HepG2 (cell line): ENCODE measurements around the gene PPP2R5D. TPM values are rescaled to one million over a fixed set of nuclear protein-coding genes. Genes with fewer than 3 reads are reported as not detected.

Experiments
- EP300 ChIP-seq, 3 experiments: sonication (generic) in 1 of 3; formaldehyde crosslinking in 1 of 3; IDR thresholded peaks; 2 replicates each; pipeline versions ENCODE4 v1.5.1 to v1.6.1; 2011 to 2020; ENCODE audit warnings: low read depth in 2 of 3, low read length in 2 of 3, borderline replicate concordance in 1 of 3, improper control_type of control experiment in 1 of 3, mild to moderate bottlenecking in 1 of 3, missing genetic modification reagents in 1 of 3, moderate library complexity in 1 of 3
- HOXA5 ChIP-seq: sonication (generic); formaldehyde crosslinking; IDR thresholded peaks from 2 replicates; pipeline ENCODE4 v1.4.0; 2020; ENCODE audit warnings: missing genetic modification reagents
- KLF15 ChIP-seq: sonication (generic); formaldehyde crosslinking; IDR thresholded peaks from 2 replicates; pipeline ENCODE4 v1.8.1; 2023; ENCODE audit warnings: borderline replicate concordance, mild to moderate bottlenecking, inconsistent platforms, missing genetic modification reagents, mixed read lengths
- MAZ ChIP-seq, 2 experiments: sonication (generic) in 1 of 2; formaldehyde crosslinking in 1 of 2; IDR thresholded peaks; 2 replicates each; pipeline versions ENCODE4 v1.5.0 to v1.6.1; 2012 to 2020; ENCODE audit warnings: low read depth in 2 of 2, mild to moderate bottlenecking in 2 of 2, borderline replicate concordance in 1 of 2, improper control_type of control experiment in 1 of 2, low read length in 1 of 2, missing genetic modification reagents in 1 of 2, moderate library complexity in 1 of 2
- MLLT10 ChIP-seq: sonication (generic); formaldehyde crosslinking; IDR thresholded peaks from 2 replicates; pipeline ENCODE4 v1.4.0; 2020; ENCODE audit warnings: missing genetic modification reagents
- RBM39 ChIP-seq: fragments of 200-400 bp; formaldehyde crosslinking; IDR thresholded peaks from one replicate; pipeline ENCODE4 v1.6.1; 2018; ENCODE audit warnings: antibody characterized with exemption, mild to moderate bottlenecking, low read depth, low read length; ENCODE audit not compliant: poor library complexity, severe bottlenecking
- SOX6 ChIP-seq, 2 experiments: fragments of 450-650 bp in 1 of 2; sonication (generic) in 1 of 2; formaldehyde crosslinking in 1 of 2; IDR thresholded peaks; 2 replicates each; pipeline versions ENCODE4 v1.4.0 to v1.6.1; 2017 to 2020; ENCODE audit warnings: antibody characterized with exemption in 1 of 2, mild to moderate bottlenecking in 1 of 2, missing genetic modification reagents in 1 of 2
- TFE3 ChIP-seq: IDR thresholded peaks from 2 replicates; pipeline ENCODE4 v1.6.1; 2016
- ZFAT ChIP-seq: sonication (generic); formaldehyde crosslinking; conservative IDR thresholded peaks from 2 replicates; pipeline ENCODE4 v1.8.1; 2023; ENCODE audit warnings: missing genetic modification reagents, inconsistent platforms
- ZMAT3 ChIP-seq: sonication (generic); formaldehyde crosslinking; conservative IDR thresholded peaks from 2 replicates; pipeline ENCODE4 v1.7.0; 2021; ENCODE audit warnings: missing genetic modification reagents
- ZNF121 ChIP-seq: sonication (generic); formaldehyde crosslinking; IDR thresholded peaks from 2 replicates; pipeline ENCODE4 v1.5.0; 2020; ENCODE audit warnings: mild to moderate bottlenecking, missing genetic modification reagents
- ZNF232 ChIP-seq: sonication (generic); formaldehyde crosslinking; IDR thresholded peaks from 2 replicates; pipeline ENCODE4 v1.4.0; 2020; ENCODE audit warnings: missing genetic modification reagents, borderline replicate concordance
- ZNF639 ChIP-seq: conservative IDR thresholded peaks from 2 replicates; pipeline ENCODE4 v1.6.1; 2018; ENCODE audit warnings: missing genetic modification reagents
- polyA plus RNA-seq, 8 experiments: library from polyadenylated mRNA; depleted of rRNA in 3 of 8; stranded (reverse) in 7 of 8; unstranded in 1 of 8; fragments of >200 nt; fragmentation: Illumina TruSeq in 4 of 8; extraction: Trizol in 4 of 8; gene quantifications; 2 replicates each; pipeline versions ENCODE4 v1.2.1 to v1.2.3, GENCODE V29; 2011 to 2016; ENCODE audit warnings: low read depth in 4 of 8, missing spikeins in 1 of 8, mixed read lengths in 1 of 8; ENCODE audit not compliant: insufficient read depth in 1 of 8
- total RNA-seq, 5 experiments: library from RNA; depleted of rRNA; stranded (reverse); fragments of >200 nt; fragmentation: Illumina TruSeq; extraction: Trizol; gene quantifications; 2 replicates each; pipeline ENCODE4 v1.2.3, GENCODE V29; 2016; ENCODE audit warnings: low read depth in 1 of 5
- TF ChIP-seq, protein P1 (sequence below): sonication (generic); formaldehyde crosslinking; IDR thresholded peaks from 2 replicates; pipeline ENCODE4 v1.8.1; 2023; ENCODE audit warnings: missing genetic modification reagents, mild to moderate bottlenecking, borderline replicate concordance
- TF ChIP-seq, protein P2 (sequence below): sonication (generic); formaldehyde crosslinking; IDR thresholded peaks from 2 replicates; pipeline ENCODE4 v1.4.0; 2020; ENCODE audit warnings: missing genetic modification reagents, borderline replicate concordance

PPP2R5D gene
- total and polyA plus RNA-seq, 2 of the 13 experiments (the other 11 are each of a cell fraction or from before 2014, with no cell fraction given), result 53.7 to 60.4 TPM

GRCh38 chr6:43053545-43054205 lies 69.3 kb downstream of the PPP2R5D start, which contains the start of gene CUL7 (continued):
- peak; percentile 97 for TF ChIP-seq RBM39
- TF ChIP-seq ZMAT3 (CRISPR knock-in tag), result peak; percentile 97
- no peak for TF ChIP-seq ZNF232 (CRISPR knock-in tag)
- peak; percentile 79; the same call in 1 of the 2 replicates for TF ChIP-seq HOXA5 (CRISPR knock-in tag)
- no peak; the same call in 1 of the 2 replicates for TF ChIP-seq KLF15 (CRISPR knock-in tag)
- TF ChIP-seq MAZ (IDR thresholded peaks at IDR 0.05; ENCODE audit: borderline replicate concordance, low read depth, low read length), result peak; percentile 69
- peak; percentile 98 for TF ChIP-seq MAZ (CRISPR knock-in tag; IDR thresholded peaks at IDR 0.05; ENCODE audit: low read depth)
- peak; percentile 96 for TF ChIP-seq ZNF639 (CRISPR knock-in tag)
- TF ChIP-seq TFE3 (CRISPR knock-in tag), result peak; percentile 71; the same call in 1 of the 2 replicates
- TF ChIP-seq ZFAT (CRISPR knock-in tag), result no peak
- TF ChIP-seq, protein P1, sequence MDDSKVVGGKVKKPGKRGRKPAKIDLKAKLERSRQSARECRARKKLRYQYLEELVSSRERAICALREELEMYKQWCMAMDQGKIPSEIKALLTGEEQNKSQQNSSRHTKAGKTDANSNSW (CRISPR knock-in tag), result no peak
- peak; percentile 51; the same call in 1 of the 2 replicates for TF ChIP-seq ZNF121 (CRISPR knock-in tag)
- TF ChIP-seq SOX6 (IDR thresholded peaks at IDR 0.05), result no peak
- TF ChIP-seq SOX6 (CRISPR knock-in tag; IDR thresholded peaks at IDR 0.05), result peak; percentile 72; the same call in 1 of the 2 replicates
- TF ChIP-seq MLLT10 (CRISPR knock-in tag), result no peak
- TF ChIP-seq, protein P2, sequence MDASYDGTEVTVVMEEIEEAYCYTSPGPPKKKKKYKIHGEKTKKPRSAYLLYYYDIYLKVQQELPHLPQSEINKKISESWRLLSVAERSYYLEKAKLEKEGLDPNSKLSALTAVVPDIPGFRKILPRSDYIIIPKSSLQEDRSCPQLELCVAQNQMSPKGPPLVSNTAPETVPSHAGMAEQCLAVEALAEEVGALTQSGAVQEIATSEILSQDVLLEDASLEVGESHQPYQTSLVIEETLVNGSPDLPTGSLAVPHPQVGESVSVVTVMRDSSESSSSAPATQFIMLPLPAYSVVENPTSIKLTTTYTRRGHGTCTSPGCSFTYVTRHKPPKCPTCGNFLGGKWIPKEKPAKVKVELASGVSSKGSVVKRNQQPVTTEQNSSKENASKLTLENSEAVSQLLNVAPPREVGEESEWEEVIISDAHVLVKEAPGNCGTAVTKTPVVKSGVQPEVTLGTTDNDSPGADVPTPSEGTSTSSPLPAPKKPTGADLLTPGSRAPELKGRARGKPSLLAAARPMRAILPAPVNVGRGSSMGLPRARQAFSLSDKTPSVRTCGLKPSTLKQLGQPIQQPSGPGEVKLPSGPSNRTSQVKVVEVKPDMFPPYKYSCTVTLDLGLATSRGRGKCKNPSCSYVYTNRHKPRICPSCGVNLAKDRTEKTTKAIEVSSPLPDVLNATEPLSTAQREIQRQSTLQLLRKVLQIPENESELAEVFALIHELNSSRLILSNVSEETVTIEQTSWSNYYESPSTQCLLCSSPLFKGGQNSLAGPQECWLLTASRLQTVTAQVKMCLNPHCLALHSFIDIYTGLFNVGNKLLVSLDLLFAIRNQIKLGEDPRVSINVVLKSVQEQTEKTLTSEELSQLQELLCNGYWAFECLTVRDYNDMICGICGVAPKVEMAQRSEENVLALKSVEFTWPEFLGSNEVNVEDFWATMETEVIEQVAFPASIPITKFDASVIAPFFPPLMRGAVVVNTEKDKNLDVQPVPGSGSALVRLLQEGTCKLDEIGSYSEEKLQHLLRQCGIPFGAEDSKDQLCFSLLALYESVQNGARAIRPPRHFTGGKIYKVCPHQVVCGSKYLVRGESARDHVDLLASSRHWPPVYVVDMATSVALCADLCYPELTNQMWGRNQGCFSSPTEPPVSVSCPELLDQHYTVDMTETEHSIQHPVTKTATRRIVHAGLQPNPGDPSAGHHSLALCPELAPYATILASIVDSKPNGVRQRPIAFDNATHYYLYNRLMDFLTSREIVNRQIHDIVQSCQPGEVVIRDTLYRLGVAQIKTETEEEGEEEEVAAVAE (CRISPR knock-in tag), result peak; percentile 88; the same call in 1 of the 2 replicates
- TF ChIP-seq EP300 (IDR thresholded peaks at IDR 0.05; ENCODE audit: low read depth in 2 of 2, low read length in 2 of 2), result 0 out of 4 replicates have a peak, but pooled peaks of 1 of the 2 experiments have one; percentile 2
- TF ChIP-seq EP300 (CRISPR knock-in tag; IDR thresholded peaks at IDR 0.05; ENCODE audit: borderline replicate concordance), result peak; percentile 68
